Mesendoderm (in vitro differentiated cells): ENCODE data around the gene EPHA2.

Experiments
- DNase-seq: peaks from one replicate; pipeline ENCODE4 v3.0.0; 2013
- H2AK5ac ChIP-seq: 2 replicates; pipeline ENCODE4 v1.6.1; 2013; ENCODE audit warnings: low read length, inconsistent platforms
- H2BK120ac ChIP-seq: 2 replicates; pipeline ENCODE4 v1.6.1; 2013; ENCODE audit warnings: low read depth, mild to moderate bottlenecking, low read length, moderate library complexity, mixed read lengths
- H2BK15ac ChIP-seq: replicated peaks from 2 replicates; pipeline ENCODE4 v1.6.1; 2013; ENCODE audit warnings: low read depth, mild to moderate bottlenecking, moderate library complexity
- H2BK5ac ChIP-seq: 2 replicates; pipeline ENCODE4 v1.6.1; 2013; ENCODE audit warnings: low read length, inconsistent platforms
- H3K18ac ChIP-seq: 2 replicates; pipeline ENCODE4 v1.6.1; 2013; ENCODE audit warnings: mild to moderate bottlenecking, low read length, mixed read lengths
- H3K23ac ChIP-seq: one replicate; pipeline ENCODE4 v1.6.1; 2013; ENCODE audit warnings: low read length
- H3K27ac ChIP-seq: 2 replicates; pipeline ENCODE4 v1.5.1; 2013; ENCODE audit warnings: low read depth, mild to moderate bottlenecking, inconsistent platforms, low read length, moderate library complexity
- H3K27me3 ChIP-seq: 2 replicates; pipeline ENCODE4 v1.6.1; 2013; ENCODE audit warnings: low read length, control low read depth, mild to moderate bottlenecking, inconsistent platforms; ENCODE audit not compliant: insufficient read depth, poor library complexity
- H3K36me3 ChIP-seq: 2 replicates; pipeline ENCODE4 v1.6.1; 2013; ENCODE audit warnings: low read length, inconsistent platforms; ENCODE audit not compliant: control insufficient read depth, insufficient read depth
- H3K4ac ChIP-seq: one replicate; pipeline ENCODE4 v1.6.1; 2013; ENCODE audit warnings: low read depth, mild to moderate bottlenecking, low read length, moderate library complexity
- H3K4me1 ChIP-seq: 2 replicates; pipeline ENCODE4 v1.6.1; 2013; ENCODE audit warnings: low read depth, low read length, inconsistent platforms; ENCODE audit not compliant: control insufficient read depth
- H3K4me2 ChIP-seq: 2 replicates; pipeline ENCODE4 v1.6.1; 2013; ENCODE audit warnings: low read length
- H3K4me3 ChIP-seq: 2 replicates; pipeline ENCODE4 v1.5.1; 2013; ENCODE audit warnings: mild to moderate bottlenecking, low read length
- H3K56ac ChIP-seq: one replicate; pipeline ENCODE4 v1.6.1; 2013; ENCODE audit warnings: low read length
- H3K79me1 ChIP-seq: 2 replicates; pipeline ENCODE4 v1.6.1; 2013; ENCODE audit warnings: low read length, inconsistent platforms
- H3K79me2 ChIP-seq: 2 replicates; pipeline ENCODE4 v1.6.1; 2013; ENCODE audit warnings: mild to moderate bottlenecking, low read length; ENCODE audit not compliant: control insufficient read depth, insufficient read depth
- H3K9ac ChIP-seq: 2 replicates; pipeline ENCODE4 v1.6.1; 2013; ENCODE audit warnings: low read length, inconsistent platforms
- H4K5ac ChIP-seq: one replicate; pipeline ENCODE4 v1.6.1; 2013; ENCODE audit warnings: low read length
- H4K8ac ChIP-seq: one replicate; pipeline ENCODE4 v1.6.1; 2013; ENCODE audit warnings: low read depth, mild to moderate bottlenecking, control low read depth, low read length, moderate library complexity
- WGBS: extraction: QIAGEN DNeasy Blood & Tissue Kit; methylation state at CpG from one replicate; pipeline ENCODE4 v1.1.7; 2013; ENCODE audit warnings: low lambda C conversion rate, missing lambda C conversion rate; ENCODE audit not compliant: insufficient coverage; ENCODE audit errors: extremely low coverage; 5-methylcytosine and 5-hydroxymethylcytosine counted together

The EPHA2 gene

DNA sequence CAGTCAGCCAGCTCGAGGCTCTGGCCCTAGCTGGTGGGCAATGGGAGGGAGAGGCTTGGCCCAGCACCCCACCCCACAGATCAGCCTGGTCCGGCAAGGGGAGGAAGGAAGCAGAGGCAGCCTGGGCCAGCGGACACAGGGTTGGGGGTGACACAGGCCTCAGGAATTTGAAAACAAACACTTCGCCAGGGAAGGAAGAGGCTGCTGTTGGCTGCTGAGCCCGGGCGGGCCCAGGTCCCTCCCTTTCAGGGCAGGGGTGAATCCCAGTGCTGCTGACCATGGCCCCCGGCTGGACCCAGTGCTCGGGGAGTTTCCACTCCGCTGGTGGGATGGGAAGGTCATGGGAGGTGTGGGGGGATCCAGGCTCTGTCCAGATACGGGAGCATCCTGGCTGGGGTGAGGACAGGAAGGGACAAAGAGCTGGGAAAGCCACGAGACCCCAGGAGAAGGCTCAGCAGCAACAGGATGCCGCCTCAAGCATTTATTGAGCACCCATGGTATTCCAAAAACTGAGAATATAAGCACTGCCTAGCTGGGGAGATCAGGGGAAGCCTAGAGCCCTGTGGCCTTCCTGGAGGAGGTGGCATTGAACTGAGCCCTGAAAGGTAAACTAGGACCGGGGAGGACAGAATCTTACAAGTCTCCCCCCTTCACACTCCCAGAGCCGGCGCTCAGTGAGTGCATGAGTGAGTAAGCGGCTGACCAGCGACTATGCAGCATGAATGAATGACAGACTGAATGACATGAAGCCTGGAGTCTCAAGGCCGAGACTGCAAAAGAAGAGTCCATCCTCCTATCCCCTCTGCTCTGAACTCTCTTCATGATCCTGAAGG, 26.2 kb upstream of the EPHA2 start:
- Histone ChIP-seq H2BK15ac (peak overlapping the region; percentile 5), H3K4me3 (no peak overlapping the region), H3K79me1 (no peaks in the 10 kb centered on the region), H3K4me2 (no peak overlapping the region), H4K8ac (peak overlapping the region; percentile 30), H3K27ac (peak overlapping the region; percentile 64), H3K79me2 (no peaks in the 10 kb centered on the region), H3K4me1 (peaks cover 2% of the 10 kb centered on the region), H3K18ac (peak overlapping the region; percentile 75), H3K27me3 (no peaks in the 10 kb centered on the region), H4K5ac (peak overlapping the region; percentile 95), H3K4ac (peak overlapping the region; percentile 89), H3K36me3 (no peaks in the 10 kb centered on the region), H3K56ac (peak overlapping the region; percentile 88), H2BK120ac (peak overlapping the region; percentile 5), H3K23ac (no peak overlapping the region), H2BK5ac (peak overlapping the region; percentile 90), H2AK5ac (no peak overlapping the region), H3K9ac (peak overlapping the region; percentile 69)
- DNase-seq = peak; percentile 96
- no CpG with 5 or more reads among the region's 18 CpGs for WGBS

DNA sequence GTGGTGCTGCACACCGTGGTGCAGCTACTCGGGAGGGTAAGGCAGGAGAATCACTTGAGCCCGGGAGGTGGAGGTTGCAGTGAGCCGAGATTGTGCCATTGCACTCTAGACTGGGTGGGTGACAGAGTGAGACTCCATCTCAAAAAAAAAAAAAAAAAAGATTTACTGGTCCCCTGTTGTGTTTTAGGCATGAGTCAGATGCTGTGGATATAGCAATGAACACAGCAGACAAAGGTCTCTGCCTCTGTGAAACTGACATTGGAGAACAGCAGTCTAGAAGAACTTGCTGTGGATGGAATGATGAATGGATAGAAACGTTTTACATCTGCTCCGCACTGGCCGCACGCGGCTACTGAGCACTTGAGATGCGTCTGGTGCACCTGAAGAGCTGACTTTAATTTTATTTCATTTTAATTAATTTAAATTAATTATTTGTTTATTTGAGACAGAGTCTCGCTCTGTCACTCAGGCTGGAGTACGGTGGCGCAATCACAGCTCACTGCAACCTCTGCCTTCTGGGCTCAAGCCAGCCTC, 24.5 kb upstream of the EPHA2 start:
- no peaks in the 10 kb centered on the region for H3K79me1 ChIP-seq
- peaks cover 2% of the 10 kb centered on the region for H3K4me1 ChIP-seq
- no CpG with 5 or more reads among the region's 13 CpGs for WGBS
- no peaks in the 10 kb centered on the region for H3K36me3 ChIP-seq
- no peak overlapping the region for H3K4me3 ChIP-seq
- H2BK5ac ChIP-seq = no peak overlapping the region
- H4K5ac ChIP-seq = no peak overlapping the region
- H3K56ac ChIP-seq = no peak overlapping the region
- no peak overlapping the region for H3K18ac ChIP-seq
- H3K27ac ChIP-seq = no peak overlapping the region
- H3K4me2 ChIP-seq = no peak overlapping the region
- no peak overlapping the region for H2AK5ac ChIP-seq
- no peak overlapping the region for H3K9ac ChIP-seq
- H3K23ac ChIP-seq = no peak overlapping the region
- DNase-seq = no peak
- H2BK120ac ChIP-seq = no peak overlapping the region
- H3K27me3 ChIP-seq = no peaks in the 10 kb centered on the region
- no peak overlapping the region for H2BK15ac ChIP-seq
- no peak overlapping the region for H4K8ac ChIP-seq
- H3K79me2 ChIP-seq = no peaks in the 10 kb centered on the region
- H3K4ac ChIP-seq = no peak overlapping the region

DNA sequence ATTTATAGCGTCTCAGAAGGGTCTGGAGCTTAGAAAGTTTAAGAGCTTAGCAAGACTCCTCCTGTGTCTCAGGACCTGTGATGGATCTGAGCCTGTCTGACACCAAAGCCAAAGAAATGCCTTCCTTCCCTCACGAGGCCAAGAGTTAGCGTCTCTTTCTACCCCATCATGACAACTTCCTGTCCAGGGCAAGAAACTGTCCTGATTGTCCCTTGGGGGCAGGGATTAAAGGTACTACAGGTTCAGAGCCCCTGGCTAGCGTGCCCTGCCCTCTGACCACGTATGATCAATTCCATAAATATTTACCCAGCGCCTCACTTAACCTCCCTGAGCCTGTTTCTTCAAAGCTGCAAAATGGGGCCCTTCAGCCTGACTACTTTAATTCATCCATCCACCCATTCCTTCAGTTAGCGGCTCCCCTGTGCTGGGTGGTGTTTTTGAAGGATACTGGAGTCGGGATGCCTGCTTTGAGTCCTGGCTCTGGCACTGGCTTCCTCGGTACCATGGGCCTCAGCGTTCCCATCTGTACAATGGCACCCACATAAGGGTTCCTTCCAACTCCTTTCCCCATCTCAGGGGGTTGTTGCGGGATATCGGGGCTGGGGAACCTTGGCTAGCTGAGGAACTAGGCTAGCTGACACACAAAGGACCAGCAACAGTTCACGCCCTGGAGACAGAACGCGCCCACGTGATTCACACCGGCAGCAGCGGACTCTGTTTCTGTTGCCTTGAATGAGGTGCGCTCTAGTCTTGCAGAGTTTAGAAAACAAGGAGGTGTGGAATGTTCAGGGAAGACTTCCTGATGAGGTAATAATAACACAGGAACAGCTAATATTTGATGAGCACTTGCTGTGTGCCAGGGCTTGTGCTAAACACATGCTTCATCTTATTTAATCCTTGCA, 23.0 kb upstream of the EPHA2 start:
- no peaks in the 10 kb centered on the region for H3K79me2 ChIP-seq
- WGBS = no CpG with 5 or more reads among the region's 19 CpGs
- H2BK5ac ChIP-seq = no peak overlapping the region
- H4K8ac ChIP-seq = no peak overlapping the region
- H2BK15ac ChIP-seq = no peak overlapping the region
- no peaks in the 10 kb centered on the region for H3K27me3 ChIP-seq
- no peak overlapping the region for H3K4me2 ChIP-seq
- peak; percentile 45 for DNase-seq
- no peaks in the 10 kb centered on the region for H3K79me1 ChIP-seq
- H3K4ac ChIP-seq = peak overlapping the region; percentile 2
- H3K56ac ChIP-seq = peak overlapping the region; percentile 34
- H3K36me3 ChIP-seq = no peaks in the 10 kb centered on the region
- H2AK5ac ChIP-seq = peak overlapping the region; percentile 72
- no peak overlapping the region for H3K18ac ChIP-seq
- H3K9ac ChIP-seq = no peak overlapping the region
- peaks cover 2% of the 10 kb centered on the region for H3K4me1 ChIP-seq
- H4K5ac ChIP-seq = no peak overlapping the region
- H3K27ac ChIP-seq = no peak overlapping the region
- H2BK120ac ChIP-seq = no peak overlapping the region
- H3K4me3 ChIP-seq = no peak overlapping the region
- no peak overlapping the region for H3K23ac ChIP-seq

DNA sequence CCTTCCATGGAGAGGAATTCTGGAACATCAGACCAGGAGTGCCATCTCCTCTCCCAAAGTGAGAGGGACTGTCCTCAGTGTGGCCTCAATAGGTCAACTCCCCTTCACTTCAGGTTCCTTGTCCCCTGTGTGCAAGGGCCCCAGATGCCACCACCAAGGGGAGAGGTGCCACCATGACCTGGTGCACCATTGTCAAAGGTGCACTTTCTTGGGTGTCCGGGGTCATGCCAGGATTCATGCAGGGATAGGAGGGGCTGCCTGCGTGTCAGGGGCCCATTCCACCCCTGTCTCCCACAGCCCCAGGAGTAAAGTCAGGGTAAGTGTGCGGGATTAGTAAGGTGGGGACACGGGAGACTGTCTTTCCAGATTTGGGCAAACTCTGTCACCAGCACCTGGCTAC, 21.4 kb upstream of the EPHA2 start:
- H2BK5ac ChIP-seq = no peak overlapping the region
- no peaks in the 10 kb centered on the region for H3K36me3 ChIP-seq
- H4K8ac ChIP-seq = no peak overlapping the region
- no CpG with 5 or more reads among the region's 4 CpGs for WGBS
- no peak overlapping the region for H2BK120ac ChIP-seq
- H3K4me3 ChIP-seq = no peak overlapping the region
- peaks cover 2% of the 10 kb centered on the region for H3K4me1 ChIP-seq
- H3K23ac ChIP-seq = no peak overlapping the region
- H3K9ac ChIP-seq = no peak overlapping the region
- no peak overlapping the region for H3K27ac ChIP-seq
- no peak overlapping the region for H3K4ac ChIP-seq
- peak overlapping the region; percentile 6 for H2AK5ac ChIP-seq
- H3K4me2 ChIP-seq = no peak overlapping the region
- no peak overlapping the region for H4K5ac ChIP-seq
- no peak for DNase-seq
- no peak overlapping the region for H2BK15ac ChIP-seq
- no peaks in the 10 kb centered on the region for H3K79me2 ChIP-seq
- no peak overlapping the region for H3K18ac ChIP-seq
- H3K56ac ChIP-seq = no peak overlapping the region
- no peaks in the 10 kb centered on the region for H3K79me1 ChIP-seq
- H3K27me3 ChIP-seq = no peaks in the 10 kb centered on the region

DNA sequence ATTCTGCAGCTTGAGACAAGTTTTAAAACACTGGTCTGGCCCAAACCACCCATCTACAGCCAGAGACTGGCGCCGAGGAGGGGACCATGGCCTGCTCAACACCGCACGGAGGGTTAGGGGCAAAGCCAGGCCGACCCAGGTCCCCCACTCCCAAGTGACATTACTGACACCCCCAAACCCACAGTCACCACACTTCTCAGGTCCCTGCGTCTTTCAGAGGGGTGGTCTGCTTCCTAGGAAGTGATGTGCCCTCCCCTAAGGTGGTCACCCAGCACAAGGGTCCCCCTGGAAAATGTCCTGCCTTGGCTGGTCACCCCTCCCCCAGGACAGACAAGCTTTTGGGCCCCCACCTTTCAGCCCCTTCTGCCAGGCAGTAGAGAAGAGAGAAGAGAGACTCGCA, 20.8 kb upstream of the EPHA2 start:
- no peak overlapping the region for H3K56ac ChIP-seq
- no peaks in the 10 kb centered on the region for H3K36me3 ChIP-seq
- peaks cover 1% of the 10 kb centered on the region for H3K4me1 ChIP-seq
- H3K79me2 ChIP-seq = no peaks in the 10 kb centered on the region
- H3K27ac ChIP-seq = no peak overlapping the region
- no peak overlapping the region for H3K9ac ChIP-seq
- H3K79me1 ChIP-seq = no peaks in the 10 kb centered on the region
- H3K23ac ChIP-seq = no peak overlapping the region
- no peak overlapping the region for H2BK120ac ChIP-seq
- H3K18ac ChIP-seq = peak overlapping the region; percentile 2
- no peak overlapping the region for H4K8ac ChIP-seq
- WGBS = no CpG with 5 or more reads among the region's 7 CpGs
- no peak overlapping the region for H3K4me2 ChIP-seq
- no peak overlapping the region for H3K4me3 ChIP-seq
- H4K5ac ChIP-seq = no peak overlapping the region
- H2AK5ac ChIP-seq = peak overlapping the region; percentile 27
- H3K4ac ChIP-seq = no peak overlapping the region
- no peak overlapping the region for H2BK5ac ChIP-seq
- H3K27me3 ChIP-seq = no peaks in the 10 kb centered on the region
- H2BK15ac ChIP-seq = no peak overlapping the region
- DNase-seq = no peak
